Measurements from ENCODE around the gene LRRN3. TPM values are rescaled to one million over a fixed set of nuclear protein-coding genes. Genes with fewer than 3 reads are reported as not detected.

Gene LRRN3
- total and polyA plus RNA-seq, 2 of the 8 experiments (the other 6 are each of a cell fraction or from before 2014, with no cell fraction given): 0.20 to 0.32 TPM

- DNase-seq (ENCODE audit: low read depth in 1 of 2, low spot score in 2 of 2) (no peak), FAIRE-seq (no peak)
- no peak overlapping the region for H2AFZ ChIP-seq (ENCODE audit: low read length)
- H4K20me1 ChIP-seq (replicated peaks in 1 of 2; ENCODE audit: control insufficient read depth in 1 of 2, insufficient read depth in 2 of 2, low read length in 2 of 2): no peaks in the 10 kb centered on the region
- POLR2A ChIA-PET (ENCODE audit: partially characterized antibody): no interaction called here
- H4K8ac ChIP-seq (ENCODE audit: extremely low read depth, insufficient read depth, low read length): no peak overlapping the region
- no peaks in the 10 kb centered on the region for H3K4me1 ChIP-seq (replicated peaks in 1 of 4; ENCODE audit: control insufficient read depth in 3 of 4, insufficient read depth in 4 of 4, low read length in 3 of 4)
- no peak overlapping the region for H2BK15ac ChIP-seq (ENCODE audit: low read length)
- no peak overlapping the region for H3K56ac ChIP-seq (replicated peaks; ENCODE audit: insufficient read length, low read depth, low read length)
- H3K27ac ChIP-seq (ENCODE audit: low read depth, low read length): no peak overlapping the region
- H2BK12ac ChIP-seq (ENCODE audit: low read depth, low read length): no peak overlapping the region
- no peak overlapping the region for H3K18ac ChIP-seq (ENCODE audit: extremely low read depth, low read length)
- H3K23me2 ChIP-seq (ENCODE audit: low read depth, low read length): no peaks in the 10 kb centered on the region
- no peak overlapping the region for H3K23ac ChIP-seq (ENCODE audit: insufficient read length)
- H3K4me3 ChIP-seq (ENCODE audit: extremely low read depth in 1 of 4, insufficient read depth in 2 of 4, low read depth in 3 of 4, low read length in 4 of 4): no peak overlapping the region
- H3K4ac ChIP-seq (replicated peaks; ENCODE audit: insufficient read length, low read depth, low read length): no peak overlapping the region
- no peak overlapping the region for H2BK5ac ChIP-seq (ENCODE audit: low read depth, low read length)
- H3K4me2 ChIP-seq (ENCODE audit: insufficient read depth in 1 of 2, low read depth in 2 of 2, low read length in 2 of 2): no peak overlapping the region
- no peak overlapping the region for H4K91ac ChIP-seq (replicated peaks; ENCODE audit: insufficient read length, low read length)
- no peaks in the 10 kb centered on the region for H3K27me3 ChIP-seq (replicated peaks in 1 of 4; ENCODE audit: control insufficient read depth in 3 of 4, extremely low read depth in 1 of 4, insufficient read depth in 3 of 4, low read length in 3 of 4)
- no peaks in the 10 kb centered on the region for H3K9me3 ChIP-seq (ENCODE audit: insufficient read depth in 2 of 2, low read depth in 1 of 2, low read length in 1 of 2)
- CTCF ChIA-PET (ENCODE audit: partially characterized antibody): interaction anchor here (0.6 kb wide), 1 partner anchor 74 kb away, joined by 3 read pairs; no protein-coding TSS in a partner anchor
- no peak overlapping the region for H2BK20ac ChIP-seq (ENCODE audit: low read length)
- no peaks in the 10 kb centered on the region for H3K36me3 ChIP-seq (ENCODE audit: control insufficient read depth in 2 of 4, insufficient read depth in 4 of 4, low read length in 3 of 4)
- H2AK5ac ChIP-seq (ENCODE audit: low read depth, low read length): no peak overlapping the region
- no peaks in the 10 kb centered on the region for H3K79me1 ChIP-seq (ENCODE audit: low read depth, low read length)
- no peak overlapping the region for H4K5ac ChIP-seq (ENCODE audit: insufficient read length, low read depth, low read length)
- no peak overlapping the region for H3K9ac ChIP-seq (replicated peaks in 1 of 4; ENCODE audit: extremely low read depth in 1 of 4, low read depth in 3 of 4, low read length in 3 of 4)
- H3K14ac ChIP-seq (ENCODE audit: insufficient read length): no peak overlapping the region
- H3K79me2 ChIP-seq (ENCODE audit: control insufficient read depth in 1 of 2, insufficient read depth in 2 of 2, low read length in 2 of 2): no peaks in the 10 kb centered on the region
- 87% methylated on average over 3 of the region's 3 CpGs; no CpG with 5 or more reads in 1 of the 2 experiments for WGBS, 2 experiments (ENCODE audit: extremely low coverage in 1 of 2, insufficient coverage in 1 of 2, insufficient read length in 1 of 2, insufficient replicate concordance in 2 of 2, low coverage in 1 of 2, low lambda C conversion rate in 2 of 2, missing lambda C conversion rate in 1 of 2)
- TF ChIP-seq SIRT6 (IDR thresholded peaks at IDR 0.05; ENCODE audit: low read length) (no peak), SUZ12 (IDR thresholded peaks at IDR 0.05; ENCODE audit: low read length) (no peak), BRCA1 (IDR thresholded peaks at IDR 0.05; ENCODE audit: low read depth, low read length) (no peak), SAP30 (IDR thresholded peaks at IDR 0.05; ENCODE audit: insufficient read depth, insufficient replicate concordance, low read length) (no peak), CEBPB (IDR thresholded peaks at IDR 0.05; ENCODE audit: low read depth, low read length) (no peak), CTBP2 (IDR thresholded peaks at IDR 0.05; ENCODE audit: borderline replicate concordance, insufficient read depth, insufficient read length, low read length) (no peak), NANOG (IDR thresholded peaks at IDR 0.05; ENCODE audit: insufficient read depth, low read depth, low read length, poor library complexity, severe bottlenecking) (no peak), KDM1A (IDR thresholded peaks at IDR 0.05; ENCODE audit: borderline replicate concordance, low read length) (no peak), YY1 (IDR thresholded peaks at IDR 0.05; ENCODE audit: low read depth, low read length) (no peak), BACH1 (IDR thresholded peaks at IDR 0.05; ENCODE audit: low read length) (no peak), CBX8 (IDR thresholded peaks at IDR 0.05; ENCODE audit: borderline replicate concordance, low read depth, low read length) (no peak), SP4 (IDR thresholded peaks at IDR 0.05; ENCODE audit: low read length) (no peak)
- H2BK120ac ChIP-seq (replicated peaks; ENCODE audit: low read depth, low read length): no peak overlapping the region
Measured at GRCh38 chr7:111126987-111127386, 36.1 kb downstream of the LRRN3 start.

Measured in H1 (cell line).